Gastroesophageal sphincter (tissue), 3 donors: Measurements from ENCODE around the gene CELSR2.

Experiments used
- CTCF ChIP-seq, 4 experiments: fragments of 200-600 bp in 2 of 4; fragments of 450-650 bp in 2 of 4; sonication (generic) in 1 of 4; IDR thresholded peaks; one replicate each; pipeline ENCODE4 v1.5.1; 2017 to 2019; ENCODE audit warnings: antibody characterized with exemption in 4 of 4, mild to moderate bottlenecking in 2 of 4, moderate library complexity in 2 of 4
- EP300 ChIP-seq: sonication (generic); formaldehyde crosslinking; IDR thresholded peaks from one replicate; pipeline ENCODE4 v1.6.1; 2017; ENCODE audit warnings: antibody characterized with exemption, mild to moderate bottlenecking

DNA sequence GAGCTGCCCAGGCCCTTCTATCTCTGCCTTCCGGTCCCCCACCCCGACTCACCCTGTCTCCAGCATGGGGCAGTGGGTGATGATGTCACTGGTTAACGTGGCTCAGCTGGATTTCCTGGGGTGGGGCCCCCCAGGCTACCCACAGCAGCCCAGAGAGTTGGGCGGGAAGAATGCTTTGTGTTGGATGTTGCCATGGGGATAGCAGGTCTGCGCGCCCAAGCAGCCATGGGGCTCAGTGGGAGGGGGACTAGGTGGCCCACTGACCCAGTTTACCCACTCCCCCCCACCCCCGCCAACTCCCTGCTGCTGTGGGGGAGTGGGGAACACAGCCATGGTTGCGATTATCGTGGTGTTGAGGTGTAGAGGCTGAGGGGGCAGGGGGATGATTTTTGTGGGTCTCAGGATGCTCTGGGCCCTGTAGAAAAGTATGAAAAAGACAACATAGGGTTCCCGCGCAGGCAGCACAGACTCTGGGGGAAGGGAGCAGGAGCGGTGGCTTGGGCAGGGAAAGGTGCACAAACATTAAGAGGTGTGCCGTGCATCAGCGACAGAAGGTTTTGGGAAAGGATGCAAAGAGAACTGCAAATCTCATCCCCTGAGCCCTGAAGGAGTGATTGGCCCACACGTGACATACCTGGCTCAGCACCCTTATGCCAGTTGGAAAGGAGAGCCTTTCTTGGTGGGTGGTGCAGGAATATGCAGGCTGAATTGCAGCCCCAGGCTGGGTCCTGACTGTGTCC lies 8.5 kb downstream of the CELSR2 start:
- TF ChIP-seq CTCF (IDR thresholded peaks at IDR 0.05) (no peak), EP300 (no peak)
